ENCODE data around the gene RTKN.
A peak's percentile ranks its signal among the peaks of the same experiment; 100 is the strongest.
"Not testable (repeated sequence)": the region's sequence is repeated elsewhere in the genome, so short reads cannot be mapped to it uniquely, and the experiment has no call there.

The RTKN gene

GRCh38 chr2:74441690-74442482, at the start of gene RTKN:
RTKN (minus strand) TSS chr2:74441937; CDS start chr2:74441816, 121 bp downstream.
- H3K4me3 ChIP-seq (ENCODE audit: low read depth, low read length): peak within 1 kb of the TSS; percentile 38
- no peak for DNase-seq (ENCODE audit: low read depth)
- no peak for TF ChIP-seq CTCF (IDR thresholded peaks at IDR 0.05; ENCODE audit: low read depth, low read length, missing control alignments)

GRCh38 chr2:74489906-74490305, 48.2 kb upstream of the RTKN start:
- H3K4me3 ChIP-seq (ENCODE audit: low read depth, low read length): no peak overlapping the region
- no peak for TF ChIP-seq CTCF (IDR thresholded peaks at IDR 0.05; ENCODE audit: low read depth, low read length, missing control alignments)
- no peak for DNase-seq (ENCODE audit: low read depth)

GRCh38 chr2:74488643-74489481, 47.1 kb upstream of the RTKN start:
- no peak for DNase-seq (ENCODE audit: low read depth)
- no peak overlapping the region for H3K4me3 ChIP-seq (ENCODE audit: low read depth, low read length)
- no peak for TF ChIP-seq CTCF (IDR thresholded peaks at IDR 0.05; ENCODE audit: low read depth, low read length, missing control alignments)

- no peak overlapping the region for H3K4me3 ChIP-seq (ENCODE audit: low read depth, low read length)
- DNase-seq (ENCODE audit: low read depth): no peak
- TF ChIP-seq CTCF (IDR thresholded peaks at IDR 0.05; ENCODE audit: low read depth, low read length, missing control alignments): no peak
These were observed 44.4 kb upstream of the RTKN start for GRCh38 chr2:74486141-74486540.

GRCh38 chr2:74483675-74484164, 42.0 kb upstream of the RTKN start:
- DNase-seq (ENCODE audit: low read depth): not testable (repeated sequence)
- peak overlapping the region; percentile 95 for H3K4me3 ChIP-seq (ENCODE audit: low read depth, low read length)

- DNase-seq (ENCODE audit: low read depth): peak; percentile 84
- peak; percentile 92 for TF ChIP-seq CTCF (IDR thresholded peaks at IDR 0.05; ENCODE audit: low read depth, low read length, missing control alignments)
These were observed 41.3 kb upstream of the RTKN start, which contains the start of the genes CCDC142 and TTC31 for GRCh38 chr2:74482801-74483674. CCDC142 (minus strand) TSS chr2:74482998; CDS start chr2:74482837, 161 bp downstream. TTC31 (plus strand) TSS chr2:74483081; CDS start chr2:74483096, 15 bp downstream.

More at GRCh38 chr2:74482801-74483674, 41.3 kb upstream of the RTKN start, which contains the start of the genes CCDC142 and TTC31:
- H3K4me3 ChIP-seq (ENCODE audit: low read depth, low read length): peak within 1 kb of the TSS; percentile 95

Measured in GM12864 (cell line).